HFFc6 (cell line): ENCODE results near the gene LRRTM4. TPM values are rescaled to one million over a fixed set of nuclear protein-coding genes. Genes with fewer than 3 reads are reported as not detected.

ENCODE experiments used
- DNase-seq: peaks from one replicate; pipeline ENCODE4 v3.0.0-alpha.2; 2018
- H3K27ac Mint-ChIP-seq: 2 replicates; pipeline ENCODE4 v1.8.0; 2020; ENCODE audit warnings: mild to moderate bottlenecking, mixed read lengths
- H3K27me3 Mint-ChIP-seq: 2 replicates; pipeline ENCODE4 v1.8.0; 2021; ENCODE audit warnings: mild to moderate bottlenecking, moderate library complexity, mixed read lengths; ENCODE audit not compliant: insufficient read depth
- H3K36me3 Mint-ChIP-seq: 2 replicates; pipeline ENCODE4 v1.8.0; 2021; ENCODE audit warnings: low read depth, mixed read lengths
- H3K4me1 Mint-ChIP-seq: 2 replicates; pipeline ENCODE4 v1.8.0; 2020; ENCODE audit warnings: low read depth, mixed read lengths
- H3K4me3 Mint-ChIP-seq: 2 replicates; pipeline ENCODE4 v1.8.0; 2020; ENCODE audit warnings: mild to moderate bottlenecking, moderate library complexity, mixed read lengths
- H3K9me3 Mint-ChIP-seq: 2 replicates; pipeline ENCODE4 v1.8.0; 2020; ENCODE audit warnings: mild to moderate bottlenecking, mixed read lengths
- CTCF ChIP-seq: fragments of 200-600 bp; sonication (generic); IDR thresholded peaks from 2 replicates; pipeline ENCODE4 v1.5.0; 2021; ENCODE audit warnings: antibody characterized with exemption, mild to moderate bottlenecking
- total RNA-seq, 6 experiments: library from RNA; stranded (reverse); fragmentation: NEBNext Ultra II Directional; extraction: Animal tissue kit (Norgen Biotek cat#: 25700); gene quantifications; 2 replicates in 1 of 6; 3 replicates in 5 of 6; pipeline ENCODE4 v1.2.3, GENCODE V29; 2021

Gene LRRTM4
- total RNA-seq, 6 experiments from 2014 or later, result not detected

DNA sequence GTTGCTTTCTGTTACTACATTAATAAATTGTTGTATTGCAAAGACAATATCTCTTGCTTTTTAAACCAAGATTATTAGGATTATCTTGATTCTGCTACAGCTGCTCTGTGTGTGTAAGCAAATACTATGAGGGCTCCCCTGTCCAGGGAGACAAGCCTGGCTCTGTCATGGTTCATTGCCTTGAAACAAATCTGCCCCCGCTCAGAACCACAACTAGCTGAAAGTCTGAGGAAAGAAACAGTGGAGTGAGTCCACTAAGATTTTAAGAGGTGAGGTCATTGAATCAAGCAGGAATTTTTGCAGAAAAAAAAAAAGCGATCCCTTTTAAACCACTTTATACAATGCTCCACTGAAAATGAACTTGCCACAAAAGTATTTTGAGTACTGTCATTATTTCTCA is 30.8 kb upstream of the LRRTM4 start:
- TF ChIP-seq CTCF, result no peak
- no peaks in the 10 kb centered on the region for H3K27me3 Mint-ChIP-seq
- no peaks in the 10 kb centered on the region for H3K36me3 Mint-ChIP-seq
- no peak for DNase-seq
- no peak overlapping the region for H3K4me3 Mint-ChIP-seq
- peaks cover 51% of the 10 kb centered on the region for H3K9me3 Mint-ChIP-seq
- H3K27ac Mint-ChIP-seq, result no peak overlapping the region
- no peaks in the 10 kb centered on the region for H3K4me1 Mint-ChIP-seq

GRCh38 chr2:77538031-77538430 is 15.9 kb upstream of the LRRTM4 start:
- H3K27me3 Mint-ChIP-seq, result no peaks in the 10 kb centered on the region; the same call in 1 of the 2 replicates
- TF ChIP-seq CTCF, result no peak
- H3K36me3 Mint-ChIP-seq, result no peaks in the 10 kb centered on the region; the same call in 1 of the 2 replicates

DNA sequence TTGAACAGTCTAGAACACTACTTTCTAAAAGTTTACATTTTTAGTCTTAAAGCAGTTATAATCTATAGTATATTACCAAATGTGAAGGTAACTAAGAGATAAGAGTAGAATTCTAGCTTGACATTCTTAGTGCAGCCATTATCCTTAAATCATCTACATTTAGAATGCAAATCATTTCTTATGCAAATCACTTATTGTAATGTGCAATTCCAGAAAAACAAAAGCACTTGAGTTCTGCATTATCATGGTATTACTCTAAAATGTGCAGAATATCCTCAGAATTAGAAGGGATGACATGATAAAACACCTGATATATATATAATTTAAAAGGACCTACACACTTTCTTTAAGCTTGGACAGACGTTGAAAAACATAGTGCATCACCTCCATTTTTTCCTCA is 712 bp upstream of the LRRTM4 start:
- H3K27ac Mint-ChIP-seq, result no peak overlapping the region
- no peaks in the 10 kb centered on the region; the same call in none of the 2 replicates for H3K27me3 Mint-ChIP-seq
- no peak for TF ChIP-seq CTCF
- H3K9me3 Mint-ChIP-seq, result peaks cover 25% of the 10 kb centered on the region
- H3K4me3 Mint-ChIP-seq, result no peak overlapping the region
- DNase-seq, result no peak
- no peaks in the 10 kb centered on the region for H3K4me1 Mint-ChIP-seq
- H3K36me3 Mint-ChIP-seq, result no peaks in the 10 kb centered on the region

More at GRCh38 chr2:77538031-77538430, 15.9 kb upstream of the LRRTM4 start:
- H3K4me3 Mint-ChIP-seq, result no peak overlapping the region
- H3K9me3 Mint-ChIP-seq, result peaks cover 31% of the 10 kb centered on the region
- DNase-seq, result no peak
- no peaks in the 10 kb centered on the region for H3K4me1 Mint-ChIP-seq
- H3K27ac Mint-ChIP-seq, result no peak overlapping the region

DNA sequence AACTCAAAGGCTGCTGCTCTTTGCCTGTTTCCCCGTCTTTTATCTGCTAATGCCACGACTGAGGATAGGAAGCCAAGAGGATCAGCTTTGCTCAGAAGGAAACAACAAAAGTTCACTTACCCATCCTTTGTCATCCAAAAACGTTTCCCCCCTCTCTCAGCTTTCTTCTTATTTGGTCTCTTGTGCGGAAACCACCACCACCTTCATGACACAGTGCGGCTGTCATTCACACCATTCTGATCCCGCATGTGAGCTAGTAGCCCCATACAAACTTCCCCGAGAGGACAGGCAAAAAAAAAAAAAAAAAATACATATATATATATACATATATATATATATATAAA is 656 bp downstream of the LRRTM4 start:
- Mint-ChIP-seq H3K36me3 (no peaks in the 10 kb centered on the region), H3K9me3 (peaks cover 25% of the 10 kb centered on the region), H3K27me3 (no peaks in the 10 kb centered on the region; the same call in none of the 2 replicates), H3K27ac (no peak overlapping the region), H3K4me3 (no peak overlapping the region), H3K4me1 (no peaks in the 10 kb centered on the region)
- TF ChIP-seq CTCF, result no peak
- DNase-seq, result no peak

GRCh38 chr2:77520641-77521547 is 1.3 kb downstream of the LRRTM4 start:
- H3K27ac Mint-ChIP-seq, result no peak overlapping the region
- H3K4me1 Mint-ChIP-seq, result no peaks in the 10 kb centered on the region
- no peaks in the 10 kb centered on the region for H3K36me3 Mint-ChIP-seq
- peaks cover 23% of the 10 kb centered on the region for H3K9me3 Mint-ChIP-seq
- H3K4me3 Mint-ChIP-seq, result no peak overlapping the region
- no peak for TF ChIP-seq CTCF
- DNase-seq, result no peak
- no peaks in the 10 kb centered on the region; the same call in none of the 2 replicates for H3K27me3 Mint-ChIP-seq
